ENCODE measurements around the gene TGOLN2. TPM values are rescaled to one million over a fixed set of nuclear protein-coding genes. Genes with fewer than 3 reads are reported as not detected.

Gene TGOLN2
- total RNA-seq, 1 experiment from 2014 or later: 56.0 TPM

GRCh38 chr2:85275984-85276540 is 51.7 kb downstream of the TGOLN2 start:
- Histone ChIP-seq H3K27ac (ENCODE audit: low read depth, low read length, poor library complexity, severe bottlenecking) (peak overlapping the region; percentile 85), H3K4me3 (ENCODE audit: low read depth, low read length, poor library complexity, severe bottlenecking) (no peak overlapping the region), H3K4me1 (ENCODE audit: insufficient read depth, low read length, poor library complexity, severe bottlenecking) (peaks cover 33% of the 10 kb centered on the region), H3K27me3 (replicated peaks; ENCODE audit: insufficient read depth, low read depth, low read length, poor library complexity) (no peaks in the 10 kb centered on the region), H3K9me3 (ENCODE audit: low read depth, low read length, poor library complexity, severe bottlenecking) (no peaks in the 10 kb centered on the region), H3K36me3 (ENCODE audit: insufficient read depth, low read length, poor library complexity, severe bottlenecking) (no peaks in the 10 kb centered on the region)
- TF ChIP-seq EZH2 (IDR thresholded peaks at IDR 0.05; ENCODE audit: borderline replicate concordance, low read depth, low read length, poor library complexity, severe bottlenecking) (no peak), CTCF (conservative IDR thresholded peaks at IDR 0.05; ENCODE audit: low read depth, low read length) (no peak)
- no peak for DNase-seq (ENCODE audit: low spot score)
- CTCF ChIA-PET: no interaction called here
- POLR2A ChIA-PET (ENCODE audit: low non-redundant PET): no interaction called here
- BruUV-seq (replicated peaks): no TSS peak
- intact Hi-C loops (cut with micrococcal nuclease; ENCODE audit: unreplicated experiment): no loop called here

- DNase-seq (ENCODE audit: low spot score): peak; percentile 64
- Histone ChIP-seq H3K4me1 (ENCODE audit: insufficient read depth, low read length, poor library complexity, severe bottlenecking) (peaks cover 39% of the 10 kb centered on the region), H3K36me3 (ENCODE audit: insufficient read depth, low read length, poor library complexity, severe bottlenecking) (no peaks in the 10 kb centered on the region), H3K4me3 (ENCODE audit: low read depth, low read length, poor library complexity, severe bottlenecking) (no peak overlapping the region), H3K9me3 (ENCODE audit: low read depth, low read length, poor library complexity, severe bottlenecking) (no peaks in the 10 kb centered on the region), H3K27me3 (replicated peaks; ENCODE audit: insufficient read depth, low read depth, low read length, poor library complexity) (no peaks in the 10 kb centered on the region), H3K27ac (ENCODE audit: low read depth, low read length, poor library complexity, severe bottlenecking) (no peak overlapping the region)
- no TSS peak for BruUV-seq (replicated peaks)
- intact Hi-C loops (cut with micrococcal nuclease; ENCODE audit: unreplicated experiment): no loop called here
- TF ChIP-seq EZH2 (IDR thresholded peaks at IDR 0.05; ENCODE audit: borderline replicate concordance, low read depth, low read length, poor library complexity, severe bottlenecking) (no peak), CTCF (conservative IDR thresholded peaks at IDR 0.05; ENCODE audit: low read depth, low read length) (no peak)
- POLR2A ChIA-PET (ENCODE audit: low non-redundant PET): no interaction called here
- CTCF ChIA-PET: no interaction called here
Observed at GRCh38 chr2:85273738-85274731, 53.8 kb downstream of the TGOLN2 start.

- intact Hi-C loops (cut with micrococcal nuclease; ENCODE audit: unreplicated experiment): no loop called here
- BruUV-seq (replicated peaks): no TSS peak
- Histone ChIP-seq H3K4me3 (ENCODE audit: low read depth, low read length, poor library complexity, severe bottlenecking) (no peak overlapping the region), H3K36me3 (ENCODE audit: insufficient read depth, low read length, poor library complexity, severe bottlenecking) (no peaks in the 10 kb centered on the region), H3K4me1 (ENCODE audit: insufficient read depth, low read length, poor library complexity, severe bottlenecking) (peaks cover 22% of the 10 kb centered on the region), H3K27ac (ENCODE audit: low read depth, low read length, poor library complexity, severe bottlenecking) (no peak overlapping the region), H3K9me3 (ENCODE audit: low read depth, low read length, poor library complexity, severe bottlenecking) (no peaks in the 10 kb centered on the region), H3K27me3 (replicated peaks; ENCODE audit: insufficient read depth, low read depth, low read length, poor library complexity) (no peaks in the 10 kb centered on the region)
- DNase-seq (ENCODE audit: low spot score): no peak
- ChIA-PET POLR2A (ENCODE audit: low non-redundant PET) (no interaction called here), CTCF (no interaction called here)
- TF ChIP-seq CTCF (conservative IDR thresholded peaks at IDR 0.05; ENCODE audit: low read depth, low read length): no peak
- TF ChIP-seq EZH2 (IDR thresholded peaks at IDR 0.05; ENCODE audit: borderline replicate concordance, low read depth, low read length, poor library complexity, severe bottlenecking): no peak
Observed at GRCh38 chr2:85272357-85272756, 55.4 kb downstream of the TGOLN2 start.

Measured in A673 (cell line).